Endodermal cell (in vitro differentiated cells): ENCODE measurements around the gene CYP26B1. TPM values are rescaled to one million over a fixed set of nuclear protein-coding genes. Genes with fewer than 3 reads are reported as not detected.

Source experiments
- DNase-seq: peaks from one replicate; pipeline ENCODE4 v3.0.0-alpha.2; 2017
- H3K27ac ChIP-seq: 2 replicates; pipeline ENCODE4 v1.5.1; 2013; ENCODE audit warnings: mild to moderate bottlenecking, low read depth, low read length, moderate library complexity
- H3K27me3 ChIP-seq: 2 replicates; pipeline ENCODE4 v1.6.1; 2013; ENCODE audit warnings: mild to moderate bottlenecking, low read length, moderate library complexity; ENCODE audit not compliant: insufficient read depth, control insufficient read depth, poor library complexity, severe bottlenecking
- H3K36me3 ChIP-seq: 2 replicates; pipeline ENCODE4 v1.7.0; 2013; ENCODE audit warnings: mild to moderate bottlenecking, low read length, moderate library complexity; ENCODE audit not compliant: control insufficient read depth, insufficient read depth
- H3K4me1 ChIP-seq: one replicate; pipeline ENCODE4 v1.7.0; 2013; ENCODE audit warnings: low read length; ENCODE audit not compliant: control insufficient read depth, insufficient read depth
- H3K4me3 ChIP-seq: 2 replicates; pipeline ENCODE4 v1.5.1; 2013; ENCODE audit warnings: mild to moderate bottlenecking, low read length, moderate library complexity
- H3K9ac ChIP-seq: 2 replicates; pipeline ENCODE4 v1.6.1; 2013; ENCODE audit warnings: mild to moderate bottlenecking, low read length, moderate library complexity; ENCODE audit not compliant: poor library complexity, severe bottlenecking; ENCODE audit errors: extremely low read depth
- H3K9me3 ChIP-seq: 2 replicates; pipeline ENCODE4 v1.6.1; 2013; ENCODE audit warnings: mild to moderate bottlenecking, low read length, moderate library complexity; ENCODE audit not compliant: control insufficient read depth
- H3K27ac Mint-ChIP-seq: 2 replicates; pipeline ENCODE4 v1.8.0; 2020; ENCODE audit warnings: mixed read lengths
- H3K27me3 Mint-ChIP-seq: 2 replicates; pipeline ENCODE4 v1.8.0; 2021; ENCODE audit warnings: mild to moderate bottlenecking, mixed read lengths; ENCODE audit not compliant: insufficient read depth
- H3K36me3 Mint-ChIP-seq: 2 replicates; pipeline ENCODE4 v1.8.0; 2020; ENCODE audit warnings: low read depth, mixed read lengths
- H3K4me1 Mint-ChIP-seq: 2 replicates; pipeline ENCODE4 v1.8.0; 2020; ENCODE audit warnings: mixed read lengths
- H3K4me3 Mint-ChIP-seq: 2 replicates; pipeline ENCODE4 v1.8.0; 2020; ENCODE audit warnings: mild to moderate bottlenecking, moderate library complexity, mixed read lengths
- H3K9me3 Mint-ChIP-seq: 2 replicates; pipeline ENCODE4 v1.8.0; 2020; ENCODE audit warnings: mild to moderate bottlenecking, mixed read lengths
- CTCF ChIP-seq: fragments of 200-600 bp; sonication (generic); conservative IDR thresholded peaks from 2 replicates; pipeline ENCODE4 v1.5.0; 2021; ENCODE audit warnings: antibody characterized with exemption, mild to moderate bottlenecking
- WGBS, 2 experiments: methylation state at CpG; one replicate each; pipeline versions ENCODE4 v1.1.5 to v1.1.7; 2013; ENCODE audit warnings: missing lambda C conversion rate in 2 of 2, mixed read lengths in 1 of 2; ENCODE audit not compliant: insufficient coverage in 1 of 2, insufficient read length in 1 of 2; 5-methylcytosine and 5-hydroxymethylcytosine counted together
- total RNA-seq, 2 donors: library from RNA; stranded (reverse); fragmentation: NEBNext Ultra II Directional in 1 of 2; extraction: Animal tissue kit (Norgen Biotek cat#: 25700) in 1 of 2; gene quantifications; 2 replicates in 1 of 2; 3 replicates in 1 of 2; pipeline ENCODE4 v1.2.1, GENCODE V29; 2021

Gene CYP26B1
- total RNA-seq, 2 donors from 2014 or later = 0.09 to 0.91 TPM

DNA sequence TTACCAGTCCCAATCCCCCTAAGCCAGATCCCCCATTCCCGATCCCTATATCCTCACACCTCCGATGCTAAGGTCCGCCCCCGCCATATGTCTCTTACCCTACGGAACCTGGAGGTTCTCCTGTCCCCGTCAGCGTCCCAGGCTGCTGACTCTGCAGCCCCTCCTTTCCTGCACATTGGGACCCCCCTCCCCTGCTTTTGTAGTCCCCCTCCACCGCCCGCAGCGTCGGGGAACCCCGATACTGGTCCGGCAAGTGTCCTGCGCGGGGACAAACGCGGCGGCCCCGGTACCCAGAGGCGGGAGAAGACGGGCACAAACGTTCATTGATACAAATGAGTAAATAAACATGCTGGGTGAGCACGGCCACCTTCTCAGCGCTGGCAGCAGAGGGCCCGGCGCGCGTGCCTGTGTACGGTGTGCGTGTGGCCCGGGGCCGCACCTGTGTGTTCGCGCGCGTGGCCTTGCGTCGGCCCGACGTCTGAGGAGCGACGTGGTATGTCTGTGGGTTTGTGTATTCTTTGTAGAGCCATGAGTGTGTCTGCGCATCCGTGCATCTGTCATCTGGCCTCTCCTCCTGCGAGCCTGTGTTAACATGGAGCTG lies 2.0 kb upstream of the CYP26B1 start:
- WGBS, 2 experiments = 3 to 4% methylated on average over 26 to 45 of the region's 45 CpGs
- TF ChIP-seq CTCF = no peak
- Histone ChIP-seq H3K9ac (no peak overlapping the region), H3K9me3 (peaks cover 14% of the 10 kb centered on the region), H3K4me1 (no peaks in the 10 kb centered on the region), H3K4me3 (peak overlapping the region; percentile 72), H3K27me3 (peaks cover 75% of the 10 kb centered on the region), H3K27ac (no peak overlapping the region), H3K36me3 (no peaks in the 10 kb centered on the region)
- DNase-seq = no peak
- H3K4me3 Mint-ChIP-seq = peak overlapping the region; percentile 59
- no peak overlapping the region for H3K27ac Mint-ChIP-seq
- peaks cover 4% of the 10 kb centered on the region for H3K36me3 Mint-ChIP-seq
- peaks cover 23% of the 10 kb centered on the region for H3K4me1 Mint-ChIP-seq
- peaks cover 14% of the 10 kb centered on the region for H3K9me3 Mint-ChIP-seq
- peaks cover 86% of the 10 kb centered on the region for H3K27me3 Mint-ChIP-seq

DNA sequence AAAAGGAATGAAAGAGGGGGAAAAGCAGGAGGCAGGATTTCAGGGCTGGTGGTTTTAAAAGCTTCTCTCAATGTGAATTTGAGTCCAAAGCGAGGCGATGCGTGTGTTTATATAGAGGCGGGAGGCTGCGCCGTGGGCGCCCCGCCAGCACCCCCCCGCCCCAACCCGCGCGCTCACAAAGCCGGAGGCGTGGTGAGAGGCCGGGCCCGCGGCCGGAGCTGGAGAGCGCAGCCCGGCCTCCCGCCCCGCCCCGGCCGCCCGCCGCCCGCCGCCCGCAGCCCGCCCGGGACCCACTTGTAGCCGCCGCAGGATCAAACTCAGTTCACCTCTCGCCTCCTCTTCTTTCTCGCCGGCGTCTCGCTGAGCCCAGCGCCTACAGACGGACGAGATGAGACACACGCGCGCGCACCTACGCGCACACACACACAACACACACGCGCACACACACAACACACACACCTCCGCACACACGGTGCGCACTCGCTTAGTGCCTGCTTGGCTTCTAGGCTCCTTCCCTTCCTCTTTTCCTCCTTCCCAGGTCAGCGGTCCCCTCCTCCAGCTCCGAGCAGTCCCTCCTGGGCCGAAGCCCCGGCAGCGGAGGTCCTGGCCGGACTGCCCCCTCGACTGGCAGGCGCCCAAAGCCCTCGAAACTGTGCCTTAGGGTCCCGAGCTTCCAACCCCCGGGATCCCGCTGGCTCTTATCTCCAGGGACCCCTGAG lies 1.3 kb upstream of the CYP26B1 start:
- TF ChIP-seq CTCF = no peak

DNA sequence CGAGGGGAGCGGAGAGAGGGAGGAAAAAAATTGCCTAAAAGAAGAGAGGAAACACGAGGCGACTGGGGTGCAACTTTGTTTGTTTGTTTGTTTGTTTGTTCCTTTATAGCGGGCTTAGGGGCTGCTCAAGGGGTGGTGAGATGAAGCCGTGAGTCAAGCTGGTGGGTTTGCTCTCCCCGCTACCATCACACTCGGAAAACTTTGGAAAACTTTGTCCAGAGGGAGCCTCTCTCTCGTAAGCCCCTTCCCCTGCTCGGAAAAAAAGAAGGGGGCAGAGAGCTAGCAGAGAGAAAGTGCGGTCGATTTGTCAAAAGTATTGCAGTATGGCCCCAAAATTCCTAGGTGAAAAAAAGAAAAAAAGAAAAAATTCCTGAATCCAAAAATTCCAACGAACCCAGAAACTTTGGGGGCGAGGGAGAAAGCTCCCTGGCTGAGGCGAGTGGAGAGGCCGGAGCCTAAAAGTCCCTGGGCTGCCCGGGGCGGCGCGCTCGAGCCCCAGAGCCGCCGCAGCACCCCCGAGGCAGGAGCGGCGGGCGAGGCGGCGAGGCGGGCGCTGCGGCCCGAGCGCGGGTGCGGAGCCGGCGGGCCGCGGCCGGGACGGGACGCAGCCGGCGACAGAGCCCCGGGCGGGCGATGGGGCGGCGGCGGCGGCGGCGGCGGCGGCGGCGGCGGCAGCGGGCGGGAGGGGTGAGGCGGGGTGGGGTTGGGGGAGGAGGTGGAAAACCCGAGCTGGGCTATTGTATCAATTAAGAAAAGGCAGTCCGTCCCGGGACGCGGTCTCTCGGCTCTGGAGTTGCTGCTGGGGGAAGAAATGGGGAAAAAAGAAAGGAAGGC lies 558 bp upstream of the CYP26B1 start:
- 0 to 1% methylated on average over 7 to 49 of the region's 68 CpGs for WGBS, 2 experiments

More for the DNA sequence above, 1.3 kb upstream of the CYP26B1 start:
- Histone ChIP-seq H3K27me3 (peaks cover 81% of the 10 kb centered on the region), H3K27ac (no peak overlapping the region), H3K4me3 (peak overlapping the region; percentile 72), H3K4me1 (no peaks in the 10 kb centered on the region), H3K9ac (no peak overlapping the region), H3K36me3 (no peaks in the 10 kb centered on the region), H3K9me3 (peaks cover 14% of the 10 kb centered on the region)
- peak; percentile 80 for DNase-seq
- H3K27ac Mint-ChIP-seq = no peak overlapping the region
- 1 to 2% methylated on average over 9 to 64 of the region's 65 CpGs for WGBS, 2 experiments
- H3K27me3 Mint-ChIP-seq = peaks cover 89% of the 10 kb centered on the region
- H3K36me3 Mint-ChIP-seq = peaks cover 4% of the 10 kb centered on the region
- peak overlapping the region; percentile 59 for H3K4me3 Mint-ChIP-seq
- H3K9me3 Mint-ChIP-seq = peaks cover 14% of the 10 kb centered on the region
- peaks cover 23% of the 10 kb centered on the region for H3K4me1 Mint-ChIP-seq

More for the DNA sequence above, 558 bp upstream of the CYP26B1 start:
- Mint-ChIP-seq H3K4me1 (peaks cover 23% of the 10 kb centered on the region), H3K36me3 (peaks cover 4% of the 10 kb centered on the region), H3K9me3 (peaks cover 14% of the 10 kb centered on the region), H3K4me3 (peak overlapping the region; percentile 59), H3K27ac (no peak overlapping the region), H3K27me3 (peaks cover 93% of the 10 kb centered on the region)
- no peaks in the 10 kb centered on the region for H3K36me3 ChIP-seq
- peaks cover 14% of the 10 kb centered on the region for H3K9me3 ChIP-seq
- H3K27ac ChIP-seq = no peak overlapping the region
- peak; percentile 67 for DNase-seq
- H3K9ac ChIP-seq = no peak overlapping the region
- H3K4me1 ChIP-seq = no peaks in the 10 kb centered on the region
- no peak for TF ChIP-seq CTCF
- peak overlapping the region; percentile 66 for H3K4me3 ChIP-seq
- H3K27me3 ChIP-seq = peaks cover 89% of the 10 kb centered on the region
